ENCODE results near the gene TAF1.
"Not testable (repeated sequence)": the region's sequence is repeated elsewhere in the genome, so short reads cannot be mapped to it uniquely, and the experiment has no call there.

The TAF1 gene

DNA sequence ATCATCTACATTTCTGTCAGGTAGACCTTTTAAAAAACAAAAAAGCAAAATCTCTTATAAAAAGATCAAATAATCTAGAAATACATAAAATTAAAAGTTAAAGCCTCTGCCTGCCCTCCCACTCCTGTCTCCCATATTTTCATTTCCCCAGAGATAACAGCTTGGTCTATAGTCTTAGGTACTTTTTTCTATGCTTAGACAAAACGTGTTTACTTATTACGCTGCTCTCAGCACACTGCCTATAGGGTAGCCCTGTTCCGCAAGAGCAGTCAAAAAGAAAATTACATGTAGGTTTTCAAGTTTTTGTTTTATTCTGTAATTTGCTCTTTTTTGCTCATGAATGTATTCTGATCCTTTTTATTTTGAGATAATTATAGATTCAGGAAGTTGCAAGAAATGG lies 73.3 kb downstream of the TAF1 start:
- DNase-seq (ENCODE audit: low read depth in 2 of 2), result no peak

GRCh38 chrX:71439896-71440295 lies 73.7 kb downstream of the TAF1 start:
- DNase-seq (ENCODE audit: low read depth in 2 of 2), result no peak

GRCh38 chrX:71440401-71440800 lies 74.2 kb downstream of the TAF1 start:
- no peak for DNase-seq (ENCODE audit: low read depth in 2 of 2)

DNA sequence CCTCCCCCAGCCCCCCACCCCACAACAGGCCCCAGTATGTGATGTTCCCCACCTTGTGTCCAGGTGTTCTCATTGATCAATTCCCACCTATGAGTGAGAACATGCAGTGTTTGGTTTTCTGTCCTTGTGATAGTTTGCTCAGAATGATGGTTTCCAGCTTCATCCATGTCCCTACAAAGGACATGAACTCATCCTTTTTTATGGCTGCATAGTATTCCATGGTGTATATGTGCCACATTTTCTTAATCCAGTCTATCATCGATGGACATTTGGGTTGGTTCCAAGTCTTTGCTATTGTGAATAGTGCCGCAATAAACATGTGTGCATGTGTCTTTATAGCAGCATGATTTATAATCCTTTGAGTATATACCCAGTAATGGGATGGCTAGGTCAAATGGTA lies 75.7 kb downstream of the TAF1 start:
- not testable (repeated sequence) for DNase-seq (ENCODE audit: low read depth in 2 of 2)

GRCh38 chrX:71450433-71451106 lies 84.4 kb downstream of the TAF1 start:
- DNase-seq (ENCODE audit: low read depth in 2 of 2), result no peak

DNA sequence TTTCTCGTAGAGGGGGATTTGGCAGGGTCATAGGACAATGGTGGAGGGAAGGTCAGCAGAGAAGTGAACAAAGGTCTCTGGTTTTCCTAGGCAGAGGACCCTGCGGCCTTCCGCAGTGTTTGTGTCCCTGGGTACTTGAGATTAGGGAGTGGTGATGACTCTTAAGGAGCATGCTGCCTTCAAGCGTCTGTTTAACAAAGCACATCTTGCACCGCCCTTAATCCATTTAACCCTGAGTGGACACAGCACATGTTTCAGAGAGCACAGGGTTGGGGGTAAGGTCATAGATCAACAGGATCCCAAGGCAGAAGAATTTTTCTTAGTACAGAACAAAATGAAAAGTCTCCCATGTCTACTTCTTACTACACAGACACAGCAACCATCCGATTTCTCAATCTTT lies 85.4 kb downstream of the TAF1 start:
- DNase-seq (ENCODE audit: low read depth in 2 of 2), result not testable (repeated sequence)

GRCh38 chrX:71453056-71453455 lies 86.9 kb downstream of the TAF1 start:
- DNase-seq (ENCODE audit: low read depth in 2 of 2), result no peak

GRCh38 chrX:71454222-71454621 lies 88.1 kb downstream of the TAF1 start:
- DNase-seq (ENCODE audit: low read depth in 2 of 2), result no peak

DNA sequence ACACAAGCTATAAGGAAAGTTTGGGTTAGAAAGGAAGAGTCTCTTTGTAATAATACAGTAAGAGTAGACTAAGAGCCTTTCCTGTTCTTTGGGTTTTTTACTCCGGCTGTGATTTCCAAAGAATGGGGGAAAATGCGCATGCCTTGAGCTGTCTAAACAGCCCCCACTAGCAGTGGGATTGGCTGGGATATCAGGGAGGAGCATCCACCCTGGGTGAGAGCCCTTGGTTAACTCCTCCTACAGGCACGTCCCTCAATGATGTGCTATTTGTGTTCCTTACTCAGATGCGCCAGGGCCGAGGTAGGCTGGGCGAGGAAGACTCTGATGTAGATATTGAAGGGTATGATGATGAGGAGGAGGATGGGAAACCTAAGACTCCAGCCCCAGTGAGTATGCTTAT lies 92.7 kb downstream of the TAF1 start:
- no peak for DNase-seq (ENCODE audit: low read depth in 2 of 2)

DNA sequence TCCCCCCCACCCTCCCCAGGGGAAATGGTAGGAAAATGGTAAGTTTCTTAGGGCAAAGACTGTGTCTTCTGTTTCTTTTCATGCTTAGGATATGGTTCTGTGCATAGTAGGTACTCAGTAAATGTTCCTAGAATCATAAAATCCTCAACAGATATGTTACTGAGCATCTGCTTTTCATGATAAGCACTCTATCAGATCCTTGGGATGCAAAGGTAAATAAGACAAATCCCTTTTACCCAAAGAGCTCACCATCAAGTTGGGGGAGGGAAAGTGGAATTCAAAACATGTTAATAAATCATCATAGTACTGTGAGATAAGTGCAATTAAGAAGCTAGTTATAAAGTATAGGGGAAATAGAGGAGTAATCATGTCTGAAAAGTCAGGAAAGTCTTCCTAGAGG lies 98.8 kb downstream of the TAF1 start:
- DNase-seq (ENCODE audit: low read depth in 2 of 2), result no peak

DNA sequence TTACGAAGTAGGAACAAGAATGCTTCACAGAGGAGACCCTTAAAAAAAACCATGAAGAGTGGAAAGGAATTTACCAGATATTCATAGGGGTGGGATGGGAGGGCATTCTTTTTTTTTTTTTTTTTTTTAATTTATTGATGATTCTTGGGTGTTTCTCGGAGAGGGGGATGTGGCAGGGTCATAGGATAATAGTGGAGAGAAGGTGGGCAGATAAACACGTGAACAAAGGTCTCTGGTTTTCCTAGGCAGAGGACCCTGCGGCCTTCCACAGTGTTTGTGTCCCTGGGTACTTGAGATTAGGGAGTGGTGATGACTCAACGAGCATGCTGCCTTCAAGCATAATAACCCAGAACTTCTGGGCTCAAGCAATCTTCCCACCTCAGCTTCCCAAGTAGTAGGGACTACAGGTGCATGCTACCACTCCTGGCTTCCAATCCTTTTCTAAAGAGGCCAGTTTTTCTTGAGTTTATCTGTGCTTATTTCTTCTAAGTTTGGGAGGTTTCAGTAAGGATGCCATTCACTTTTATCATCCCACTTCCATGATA lies 100.9 kb downstream of the TAF1 start:
- DNase-seq (ENCODE audit: low read depth in 2 of 2), result no peak

DNA sequence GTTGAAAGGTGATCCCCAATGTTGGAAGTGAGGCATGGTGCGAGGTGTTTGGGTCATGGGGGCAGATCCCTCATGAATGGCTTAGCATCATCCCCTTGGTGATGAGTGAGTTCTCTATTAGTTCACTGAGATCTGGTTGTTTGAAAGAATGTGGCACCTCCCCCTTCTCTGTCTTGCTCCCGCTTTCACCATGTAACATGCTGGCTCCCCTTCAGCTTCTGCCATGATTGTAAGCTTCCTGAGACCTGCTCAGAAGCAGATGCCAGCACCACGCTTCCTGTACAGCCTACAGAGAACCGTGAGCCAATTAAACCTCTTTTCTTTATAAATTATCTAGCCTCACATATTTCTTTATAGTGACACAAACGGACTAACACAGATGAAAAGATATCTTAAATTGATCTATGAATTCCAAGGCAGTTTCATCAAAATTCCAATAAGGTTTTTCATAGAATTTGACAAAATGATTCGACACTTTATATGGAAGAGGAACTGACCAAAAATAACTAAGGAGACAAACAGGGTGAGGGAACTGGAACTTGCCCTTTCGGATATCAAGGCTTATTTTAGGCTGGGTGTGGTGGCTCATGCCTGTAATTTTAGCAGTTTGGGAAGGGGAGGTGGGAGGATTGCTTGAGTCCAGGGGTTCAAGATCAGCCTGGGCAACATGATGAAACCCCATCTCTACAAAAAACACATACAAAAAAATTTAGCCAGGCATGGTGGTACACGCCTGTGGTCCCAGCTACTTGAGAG lies 109.8 kb downstream of the TAF1 start:
- no peak for DNase-seq (ENCODE audit: low read depth in 2 of 2)

GRCh38 chrX:71482228-71482958 lies 116.2 kb downstream of the TAF1 start:
- DNase-seq (ENCODE audit: low read depth in 2 of 2), result no peak

- no peak for DNase-seq (ENCODE audit: low read depth in 2 of 2)
Observed at GRCh38 chrX:71487814-71488213, 121.7 kb downstream of the TAF1 start.

GRCh38 chrX:71489540-71489939 lies 123.4 kb downstream of the TAF1 start:
- no peak for DNase-seq (ENCODE audit: low read depth in 2 of 2)

GRCh38 chrX:71492231-71493065 lies 126.3 kb downstream of the TAF1 start:
- DNase-seq (ENCODE audit: low read depth in 2 of 2), result peak in 1 of 2 donors; percentile 3

GRCh38 chrX:71493111-71493613 lies 127.0 kb downstream of the TAF1 start:
- no peak for DNase-seq (ENCODE audit: low read depth in 2 of 2)

- not testable (repeated sequence) for DNase-seq (ENCODE audit: low read depth in 2 of 2)
Observed at GRCh38 chrX:71495979-71496378, 129.8 kb downstream of the TAF1 start.

DNA sequence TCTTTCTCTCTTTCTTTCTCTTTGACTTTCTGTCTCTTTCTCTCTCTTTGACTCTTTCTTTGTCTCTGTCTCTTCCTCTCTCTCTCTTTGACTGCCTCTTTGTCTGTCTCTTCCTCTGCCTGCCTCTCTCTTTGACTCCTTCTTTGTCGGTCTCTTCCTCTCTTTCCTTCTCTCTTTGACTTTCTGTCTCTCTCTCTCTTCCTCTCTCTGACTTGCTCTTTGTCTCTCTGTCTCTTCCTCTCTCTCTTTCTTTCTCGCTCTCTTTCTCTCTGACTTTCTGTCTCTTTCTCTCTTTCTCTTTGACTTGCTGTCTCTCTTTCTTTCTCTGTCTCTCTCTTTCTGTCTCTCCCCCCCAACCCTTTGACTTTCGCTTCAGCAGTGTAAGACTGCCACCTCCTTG lies 130.3 kb downstream of the TAF1 start:
- DNase-seq (ENCODE audit: low read depth in 2 of 2), result no peak

DNA sequence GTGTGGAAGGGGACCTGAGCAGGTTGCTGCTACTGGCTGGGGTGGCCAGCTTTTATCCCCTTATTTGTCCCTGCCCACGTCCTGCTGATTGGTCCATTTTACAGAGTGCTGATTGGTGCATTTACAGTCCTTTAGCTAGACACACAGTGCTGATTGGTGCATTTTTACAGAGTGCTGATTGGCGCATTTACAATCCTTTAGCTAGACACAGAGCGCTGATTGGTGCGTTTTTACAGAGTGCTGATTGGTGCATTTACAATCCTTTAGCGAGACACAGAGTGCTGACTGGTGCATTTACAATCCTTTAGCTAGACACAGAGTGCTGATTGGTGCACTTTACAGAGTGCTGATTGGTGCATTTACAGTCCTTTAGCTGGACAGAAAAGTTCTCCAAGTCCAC lies 135.9 kb downstream of the TAF1 start:
- not testable (repeated sequence) for DNase-seq (ENCODE audit: low read depth in 2 of 2)

DNA sequence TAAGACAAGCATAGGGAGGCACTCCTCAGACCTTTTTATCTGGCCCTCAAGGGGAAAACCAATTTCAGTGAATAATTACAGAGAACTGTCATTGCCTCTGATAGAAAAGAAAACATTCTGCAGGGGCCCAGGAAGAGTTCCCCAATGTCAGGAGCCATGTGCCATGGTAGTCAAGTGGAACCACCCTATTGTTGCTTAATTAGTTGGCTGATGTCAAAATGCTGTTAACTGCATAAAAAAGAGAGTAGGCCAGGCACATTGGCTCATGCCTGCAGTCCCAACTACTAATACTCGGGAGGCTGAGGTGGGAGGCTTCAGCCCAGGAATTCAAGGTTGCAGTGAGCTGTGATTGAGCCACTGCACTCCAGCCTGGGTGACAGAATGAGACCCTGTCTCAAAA lies 138.2 kb downstream of the TAF1 start:
- DNase-seq (ENCODE audit: low read depth in 2 of 2), result no peak

Measured in stimulated activated CD8-positive, alpha-beta memory T cell treated with anti-CD3 and anti-CD28 coated beads, Interleukin-7, amount 100 ng/mL, for 1 hour (primary cell).